Activated B cell treated with CpG ODN at 0.5 μM for 24 hours (primary cell): ENCODE results near the gene PROX2. TPM values are rescaled to one million over a fixed set of nuclear protein-coding genes. Genes with fewer than 3 reads are reported as not detected.

Experiments
- ATAC-seq: fragments of 200-7000 bp; cut with Tn5 transposase; one replicate; pipeline ENCODE4 v1.10.0; 2021; ENCODE audit warnings: low read depth, mild to moderate bottlenecking, moderate library complexity
- CTCF ChIA-PET: fragments of 350-600 bp; sonication (Branson Sonifier 250); formaldehyde crosslinking; loops from one replicate; lab custom pipeline; 2021; ENCODE audit warnings: antibody characterized with exemption; lab: Charles Lee
- POLR2A ChIA-PET: fragments of 350-600 bp; sonication (Branson Sonifier 250); formaldehyde crosslinking; loops from one replicate; lab custom pipeline; 2021; ENCODE audit warnings: antibody characterized with exemption; lab: Charles Lee
- DNase-seq: peaks from one replicate; pipeline ENCODE4 v3.0.0; 2022
- H3K27ac Mint-ChIP-seq: one replicate; pipeline ENCODE4 v1.8.0; 2020; ENCODE audit warnings: mixed read lengths
- H3K27me3 Mint-ChIP-seq: one replicate; pipeline ENCODE4 v1.8.0; 2021; ENCODE audit warnings: mixed read lengths
- H3K36me3 Mint-ChIP-seq: one replicate; pipeline ENCODE4 v1.8.0; 2021; ENCODE audit warnings: low read depth, mixed read lengths
- H3K4me1 Mint-ChIP-seq: one replicate; pipeline ENCODE4 v1.8.0; 2021; ENCODE audit warnings: mixed read lengths
- H3K4me3 Mint-ChIP-seq: one replicate; pipeline ENCODE4 v1.8.0; 2020; ENCODE audit warnings: mild to moderate bottlenecking, mixed read lengths
- H3K9me3 Mint-ChIP-seq: one replicate; pipeline ENCODE4 v1.8.0; 2020; ENCODE audit warnings: mixed read lengths
- CTCF ChIP-seq: fragments of 200-600 bp; IDR thresholded peaks from one replicate; pipeline ENCODE4 v1.8.0; 2022; ENCODE audit warnings: antibody characterized with exemption, mild to moderate bottlenecking
- intact Hi-C: fragments of 100-400 bp; cut with micrococcal nuclease; formaldehyde crosslinking; loops from one replicate; pipeline ENCODE4 v1.15.1; 2024
- total RNA-seq: library from RNA; stranded (reverse); gene quantifications from 2 replicates; pipeline ENCODE4 v1.2.3, GENCODE V29; 2022

PROX2 gene
- total RNA-seq, 1 donor from 2014 or later: not detected

- Mint-ChIP-seq H3K4me3 (no peak overlapping the region), H3K36me3 (no peaks in the 10 kb centered on the region), H3K4me1 (peaks cover 20% of the 10 kb centered on the region), H3K27me3 (no peaks in the 10 kb centered on the region), H3K9me3 (no peaks in the 10 kb centered on the region), H3K27ac (no peak overlapping the region)
- no peak for TF ChIP-seq CTCF
- CTCF ChIA-PET: interaction anchor here (8.9 kb wide), 1 partner anchor 31 kb away, joined by 58 read pairs; no protein-coding TSS in a partner anchor
- ATAC-seq: no peak
- intact Hi-C loops: no loop called here
- DNase-seq: no peak
- POLR2A ChIA-PET: no interaction called here
Observed at GRCh38 chr14:74875204-74875603, 741 bp downstream of the PROX2 start.

DNA sequence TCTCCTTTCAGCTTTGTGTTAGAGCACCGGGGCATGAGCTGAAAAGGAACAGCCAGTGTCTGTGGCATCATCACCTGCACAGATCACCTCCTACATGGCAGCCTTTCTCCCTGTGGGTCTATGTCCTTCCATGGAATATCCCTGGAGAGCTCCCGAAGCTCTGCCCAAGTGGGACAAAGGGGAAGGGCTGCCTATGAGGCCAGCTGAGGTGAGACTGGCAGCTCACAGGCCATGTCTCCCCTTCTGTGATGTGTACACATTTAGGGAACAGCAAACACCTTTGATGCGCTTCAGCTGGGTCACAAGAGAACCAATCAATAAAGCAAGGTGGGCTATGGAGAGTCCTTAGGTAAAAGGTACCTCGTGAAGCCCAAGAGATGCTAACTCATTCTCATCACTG is 4.1 kb downstream of the PROX2 start:
- no peaks in the 10 kb centered on the region for H3K27me3 Mint-ChIP-seq
- peaks cover 16% of the 10 kb centered on the region for H3K4me1 Mint-ChIP-seq
- TF ChIP-seq CTCF: no peak
- DNase-seq (no peak), ATAC-seq (no peak)
- H3K9me3 Mint-ChIP-seq: no peaks in the 10 kb centered on the region
- no peaks in the 10 kb centered on the region for H3K36me3 Mint-ChIP-seq
- ChIA-PET CTCF (interaction anchor here (1.2 to 4.8 kb wide), 4 partner anchors 10 to 217 kb away, joined by 3 to 24 read pairs (median 7); no protein-coding TSS in a partner anchor), POLR2A (interaction anchor here (1.0 kb wide), 1 partner anchor 34 kb away, joined by 3 read pairs; no protein-coding TSS in a partner anchor)
- H3K4me3 Mint-ChIP-seq: no peak overlapping the region
- no peak overlapping the region for H3K27ac Mint-ChIP-seq
- intact Hi-C loops: no loop called here

DNA sequence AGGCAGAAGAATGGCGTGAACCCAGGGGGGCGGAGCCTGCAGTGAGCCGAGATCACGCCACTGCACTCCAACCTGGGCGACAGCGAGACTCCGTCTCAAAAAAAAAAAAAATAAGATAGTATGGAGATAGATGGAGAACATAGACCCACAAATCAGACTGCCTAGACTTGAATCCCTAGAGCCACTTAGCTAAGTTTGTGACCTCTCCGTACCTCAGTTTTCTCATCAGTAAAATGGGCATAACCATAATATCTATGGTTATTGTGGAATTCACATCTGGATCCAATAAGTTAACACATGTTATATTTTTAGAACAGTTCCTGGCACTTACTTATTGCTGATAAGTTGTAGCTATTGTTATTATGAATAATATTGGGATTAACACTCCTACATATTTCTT is 7.2 kb downstream of the PROX2 start:
- TF ChIP-seq CTCF: no peak
- no peaks in the 10 kb centered on the region for H3K4me1 Mint-ChIP-seq
- intact Hi-C loops: no loop called here
- DNase-seq (no peak), ATAC-seq (no peak)
- H3K4me3 Mint-ChIP-seq: no peak overlapping the region
- no peak overlapping the region for H3K27ac Mint-ChIP-seq
- ChIA-PET POLR2A (interaction anchor here (0.7 kb wide), 1 partner anchor 328 kb away, joined by 3 read pairs; no protein-coding TSS in a partner anchor), CTCF (interaction anchor here (0.9 to 1.2 kb wide), 2 partner anchors 36 to 39 kb away, joined by 3 read pairs; no protein-coding TSS in a partner anchor)
- no peaks in the 10 kb centered on the region for H3K9me3 Mint-ChIP-seq
- H3K27me3 Mint-ChIP-seq: no peaks in the 10 kb centered on the region
- H3K36me3 Mint-ChIP-seq: no peaks in the 10 kb centered on the region

DNA sequence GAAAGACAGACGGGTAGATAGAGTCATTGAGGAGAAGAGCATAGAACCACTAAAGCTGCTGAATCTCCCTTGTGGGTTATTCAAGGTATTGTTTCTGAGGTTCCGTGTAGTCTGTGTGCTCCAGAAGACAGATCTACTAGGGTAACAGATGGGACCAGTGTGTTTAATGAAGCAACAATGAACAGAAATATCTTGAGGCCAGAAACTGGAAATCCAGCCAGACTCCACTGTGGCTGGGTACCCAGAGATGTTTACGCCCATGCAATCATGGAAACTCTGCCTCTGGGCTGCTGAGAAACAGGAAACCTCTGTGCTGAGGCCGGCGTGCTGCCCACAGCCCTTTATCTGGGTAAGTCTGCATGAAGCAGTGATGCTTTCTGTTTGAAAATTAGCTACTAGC is 8.3 kb downstream of the PROX2 start:
- CTCF ChIA-PET: interaction anchor here (0.9 to 1.2 kb wide), 2 partner anchors 12 to 40 kb away, joined by 3 read pairs; no protein-coding TSS in a partner anchor
- no peak overlapping the region for H3K27ac Mint-ChIP-seq
- H3K4me1 Mint-ChIP-seq: peaks cover 4% of the 10 kb centered on the region
- no peaks in the 10 kb centered on the region for H3K27me3 Mint-ChIP-seq
- no peak for DNase-seq
- POLR2A ChIA-PET: no interaction called here
- no peaks in the 10 kb centered on the region for H3K9me3 Mint-ChIP-seq
- ATAC-seq: no peak
- H3K4me3 Mint-ChIP-seq: no peak overlapping the region
- TF ChIP-seq CTCF: no peak
- no peaks in the 10 kb centered on the region for H3K36me3 Mint-ChIP-seq
- intact Hi-C loops: no loop called here

- DNase-seq (no peak), ATAC-seq (no peak)
- Mint-ChIP-seq H3K4me1 (peaks cover 4% of the 10 kb centered on the region), H3K4me3 (no peak overlapping the region), H3K36me3 (no peaks in the 10 kb centered on the region), H3K9me3 (no peaks in the 10 kb centered on the region), H3K27ac (no peak overlapping the region), H3K27me3 (no peaks in the 10 kb centered on the region)
- TF ChIP-seq CTCF: no peak
- intact Hi-C loops: no loop called here
- CTCF ChIA-PET: interaction anchor here (1.2 kb wide), 1 partner anchor 13 kb away, joined by 3 read pairs; no protein-coding TSS in a partner anchor
- POLR2A ChIA-PET: no interaction called here
Observed at GRCh38 chr14:74866708-74867389, 9.1 kb downstream of the PROX2 start.
